SK-N-SH (cell line): ENCODE measurements around the gene THSD7A. TPM values are rescaled to one million over a fixed set of nuclear protein-coding genes. Genes with fewer than 3 reads are reported as not detected.
A peak's percentile ranks its signal among the peaks of the same experiment; 100 is the strongest.

Source experiments
- CTCF ChIA-PET: fragments of 300-600, 350-600 bp; formaldehyde crosslinking; extraction: SDS; loops from one replicate; lab custom pipeline; 2021; lab: Yijun Ruan, JAX
- POLR2A ChIA-PET: fragments of 350-600 bp; sonication (Branson Sonifier 250); formaldehyde crosslinking; extraction: SDS; loops from one replicate; lab custom pipeline; 2020; ENCODE audit warnings: antibody characterized with exemption, inconsistent platforms; lab: Yijun Ruan, JAX
- DNase-seq: peaks from one replicate; pipeline ENCODE4 v3.0.0; 2012
- H2AFZ ChIP-seq: fragments of 200-600 bp; sonication (generic); 2 replicates; pipeline ENCODE4 v1.8.1; 2016; ENCODE audit warnings: antibody characterized with exemption, mild to moderate bottlenecking, low read depth
- H3F3A ChIP-seq: fragments of 200-600 bp; sonication (generic); replicated peaks from 2 replicates; pipeline ENCODE3; 2016; ENCODE audit warnings: antibody characterized with exemption, mild to moderate bottlenecking; ENCODE audit not compliant: insufficient read depth
- H3K27ac ChIP-seq, 2 experiments: fragments of 200-500 bp in 1 of 2; fragments of 200-600 bp in 1 of 2; sonication (Bioruptor generic) in 1 of 2; sonication (generic), shearing (Covaris generic) in 1 of 2; 2 replicates each; pipeline versions ENCODE4 v1.5.1 to v1.6.1; 2014 to 2016; ENCODE audit warnings: low read depth in 2 of 2, inconsistent platforms in 1 of 2, low read length in 1 of 2, mild to moderate bottlenecking in 1 of 2, mixed read lengths in 1 of 2
- H3K27me3 ChIP-seq: fragments of 200-600 bp; sonication (generic), shearing (Covaris generic); 2 replicates; pipeline ENCODE4 v1.6.1; 2016; ENCODE audit warnings: mixed run types; ENCODE audit not compliant: insufficient read depth
- H3K36me3 ChIP-seq, 2 experiments: fragments of 200-500 bp in 1 of 2; fragments of 200-600 bp in 1 of 2; sonication (Bioruptor generic) in 1 of 2; sonication (generic) in 1 of 2; replicated peaks in 1 of 2; 2 replicates each; pipeline versions ENCODE3 to v1.5.1; 2014 to 2016; ENCODE audit warnings: low read length in 1 of 2, mild to moderate bottlenecking in 1 of 2; ENCODE audit not compliant: insufficient read depth in 2 of 2, control insufficient read depth in 1 of 2
- H3K4me1 ChIP-seq, 2 experiments: fragments of 200-500 bp in 1 of 2; fragments of 200-600 bp in 1 of 2; sonication (Bioruptor generic) in 1 of 2; sonication (generic), shearing (Covaris generic) in 1 of 2; 2 replicates each; pipeline versions ENCODE4 v1.5.1 to v1.6.1; 2014 to 2016; ENCODE audit warnings: low read depth in 1 of 2, low read length in 1 of 2, mixed run types in 1 of 2; ENCODE audit not compliant: insufficient read depth in 2 of 2, control insufficient read depth in 1 of 2
- H3K4me2 ChIP-seq: fragments of 200-600 bp; sonication (generic), shearing (Covaris generic); 2 replicates; pipeline ENCODE4 v1.6.1; 2017; ENCODE audit warnings: mixed run types
- H3K4me3 ChIP-seq, 2 experiments: fragments of 200-500 bp in 1 of 2; fragments of 200-600 bp in 1 of 2; sonication (Bioruptor generic) in 1 of 2; sonication (generic), shearing (Covaris generic) in 1 of 2; 2 replicates each; pipeline versions ENCODE4 v1.5.1 to v1.8.1; 2014 to 2016; ENCODE audit warnings: low read depth in 2 of 2, inconsistent platforms in 1 of 2, low read length in 1 of 2, mild to moderate bottlenecking in 1 of 2, mixed read lengths in 1 of 2, moderate library complexity in 1 of 2
- H3K79me2 ChIP-seq: fragments of 200-600 bp; sonication (generic); 2 replicates; pipeline ENCODE4 v1.8.1; 2017; ENCODE audit warnings: mild to moderate bottlenecking; ENCODE audit not compliant: insufficient read depth
- H3K9ac ChIP-seq: fragments of 200-600 bp; sonication (generic); 2 replicates; pipeline ENCODE4 v1.6.1; 2017; ENCODE audit warnings: mixed run types
- H3K9me2 ChIP-seq: fragments of 200-600 bp; sonication (generic); 2 replicates; pipeline ENCODE4 v1.6.1; 2017; ENCODE audit warnings: mixed run types
- H3K9me3 ChIP-seq: fragments of 200-600 bp; sonication (generic); 2 replicates; pipeline ENCODE4 v1.6.1; 2017; ENCODE audit warnings: mixed run types, mild to moderate bottlenecking, moderate library complexity
- H4K20me1 ChIP-seq: fragments of 200-600 bp; sonication (generic); 2 replicates; pipeline ENCODE4 v1.6.1; 2017; ENCODE audit warnings: mild to moderate bottlenecking, mixed run types; ENCODE audit not compliant: insufficient read depth
- CHD2 ChIP-seq: fragments of 150-350 bp; IDR thresholded peaks from 2 replicates; pipeline ENCODE4 v1.6.1; 2018; ENCODE audit warnings: low read length; ENCODE audit not compliant: partially characterized antibody
- EP300 ChIP-seq, 2 experiments: IDR thresholded peaks; 2 replicates each; pipeline versions ENCODE4 v1.4.0 to v1.6.1; 2012; ENCODE audit warnings: borderline replicate concordance in 1 of 2, low read depth in 1 of 2, low read length in 1 of 2
- FOXM1 ChIP-seq: IDR thresholded peaks from 2 replicates; pipeline ENCODE4 v1.4.0; 2012; ENCODE audit warnings: low read depth, mild to moderate bottlenecking
- GATA2 ChIP-seq: sonication (generic); formaldehyde crosslinking; IDR thresholded peaks from 2 replicates; pipeline ENCODE4 v1.5.0; 2020; ENCODE audit warnings: mild to moderate bottlenecking, missing genetic modification reagents
- JUND ChIP-seq: IDR thresholded peaks from 2 replicates; pipeline ENCODE4 v1.4.0; 2012
- MEF2A ChIP-seq: IDR thresholded peaks from 2 replicates; pipeline ENCODE4 v1.4.0; 2012; ENCODE audit warnings: low read depth, borderline replicate concordance
- NFIC ChIP-seq: IDR thresholded peaks from 2 replicates; pipeline ENCODE4 v1.4.0; 2012; ENCODE audit warnings: borderline replicate concordance
- NRF1 ChIP-seq: IDR thresholded peaks from 2 replicates; pipeline ENCODE4 v1.6.1; 2012; ENCODE audit warnings: low read depth, mild to moderate bottlenecking, low read length
- POLR2AphosphoS5 ChIP-seq: IDR thresholded peaks from 2 replicates; pipeline ENCODE4 v1.6.1; 2012; ENCODE audit warnings: low read depth, low read length
- RXRA ChIP-seq: IDR thresholded peaks from 2 replicates; pipeline ENCODE4 v1.4.0; 2012; ENCODE audit warnings: low read depth, mild to moderate bottlenecking, borderline replicate concordance
- SIN3A ChIP-seq: IDR thresholded peaks from 2 replicates; pipeline ENCODE4 v1.6.1; 2012; ENCODE audit warnings: low read depth, mild to moderate bottlenecking, low read length, moderate library complexity, borderline replicate concordance
- SMC3 ChIP-seq: IDR thresholded peaks from 2 replicates; pipeline ENCODE4 v1.6.1; 2012; ENCODE audit warnings: low read depth, low read length, improper control_type of control experiment
- TAF1 ChIP-seq: IDR thresholded peaks from 2 replicates; pipeline ENCODE4 v1.6.1; 2012; ENCODE audit warnings: low read depth, mild to moderate bottlenecking, low read length, moderate library complexity, borderline replicate concordance
- TCF12 ChIP-seq: IDR thresholded peaks from 2 replicates; pipeline ENCODE4 v1.4.0; 2012
- TEAD4 ChIP-seq: IDR thresholded peaks from 2 replicates; pipeline ENCODE4 v1.4.0; 2012; ENCODE audit warnings: mild to moderate bottlenecking, borderline replicate concordance; ENCODE audit not compliant: insufficient read depth
- YY1 ChIP-seq: IDR thresholded peaks from 2 replicates; pipeline ENCODE4 v1.4.0; 2012; ENCODE audit warnings: low read depth, mild to moderate bottlenecking
- WGBS: methylation state at CpG from one replicate; pipeline ENCODE4 v1.1.6; 2017; ENCODE audit warnings: low lambda C conversion rate; 5-methylcytosine and 5-hydroxymethylcytosine counted together
- polyA plus RNA-seq, 3 experiments: library from polyadenylated mRNA; depleted of rRNA; stranded (reverse); fragments of >200 nt; gene quantifications; 2 replicates each; pipeline ENCODE4 v1.2.3, GENCODE V29; 2012
- TF ChIP-seq, protein P1 (sequence below): fragments of 200-600 bp; sonication (generic); IDR thresholded peaks from 2 replicates; pipeline ENCODE4 v1.6.1; 2017; ENCODE audit warnings: antibody characterized with exemption, mild to moderate bottlenecking, moderate library complexity
- TF ChIP-seq, protein P2 (sequence below): fragments of 150-350 bp; IDR thresholded peaks from 2 replicates; pipeline ENCODE4 v1.6.1; 2017; ENCODE audit warnings: antibody characterized with exemption, low read length, low read depth, borderline replicate concordance
- TF ChIP-seq, protein P3 (sequence below): IDR thresholded peaks from 2 replicates; pipeline ENCODE4 v1.4.0; 2012; ENCODE audit warnings: low read depth, borderline replicate concordance
- TF ChIP-seq, protein P4 (sequence below): IDR thresholded peaks from 2 replicates; pipeline ENCODE4; 2012

The THSD7A gene
- polyA plus RNA-seq, 1 of the 3 experiments (the other 2 are of a cell fraction): 0.16 TPM

DNA sequence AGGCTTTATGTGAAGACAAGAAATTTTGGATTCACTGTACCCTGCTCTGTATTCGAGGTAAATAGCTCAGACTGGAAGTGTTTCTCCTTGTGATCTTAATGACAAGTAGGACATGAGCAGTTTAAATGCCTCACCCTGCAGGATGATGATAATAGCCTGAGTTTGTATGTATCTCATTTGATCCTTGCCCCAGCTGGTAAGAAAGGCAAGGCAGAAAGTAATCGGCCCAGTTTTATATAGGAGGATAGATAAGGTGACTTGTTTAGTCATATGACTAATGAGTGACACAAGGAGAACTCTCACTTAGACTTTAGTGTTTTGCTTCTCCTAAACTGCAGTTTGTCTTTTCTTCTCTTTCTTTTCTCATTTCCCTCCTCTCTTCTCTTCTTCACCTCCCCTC lies 485.7 kb downstream of the THSD7A start (continued):
- TF ChIP-seq NRF1 (no peak), FOXM1 (no peak), TAF1 (no peak), TCF12 (no peak), NFIC (no peak), POLR2AphosphoS5 (no peak), MEF2A (no peak)
- TF ChIP-seq, protein P1, sequence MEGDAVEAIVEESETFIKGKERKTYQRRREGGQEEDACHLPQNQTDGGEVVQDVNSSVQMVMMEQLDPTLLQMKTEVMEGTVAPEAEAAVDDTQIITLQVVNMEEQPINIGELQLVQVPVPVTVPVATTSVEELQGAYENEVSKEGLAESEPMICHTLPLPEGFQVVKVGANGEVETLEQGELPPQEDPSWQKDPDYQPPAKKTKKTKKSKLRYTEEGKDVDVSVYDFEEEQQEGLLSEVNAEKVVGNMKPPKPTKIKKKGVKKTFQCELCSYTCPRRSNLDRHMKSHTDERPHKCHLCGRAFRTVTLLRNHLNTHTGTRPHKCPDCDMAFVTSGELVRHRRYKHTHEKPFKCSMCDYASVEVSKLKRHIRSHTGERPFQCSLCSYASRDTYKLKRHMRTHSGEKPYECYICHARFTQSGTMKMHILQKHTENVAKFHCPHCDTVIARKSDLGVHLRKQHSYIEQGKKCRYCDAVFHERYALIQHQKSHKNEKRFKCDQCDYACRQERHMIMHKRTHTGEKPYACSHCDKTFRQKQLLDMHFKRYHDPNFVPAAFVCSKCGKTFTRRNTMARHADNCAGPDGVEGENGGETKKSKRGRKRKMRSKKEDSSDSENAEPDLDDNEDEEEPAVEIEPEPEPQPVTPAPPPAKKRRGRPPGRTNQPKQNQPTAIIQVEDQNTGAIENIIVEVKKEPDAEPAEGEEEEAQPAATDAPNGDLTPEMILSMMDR: no peak

DNA sequence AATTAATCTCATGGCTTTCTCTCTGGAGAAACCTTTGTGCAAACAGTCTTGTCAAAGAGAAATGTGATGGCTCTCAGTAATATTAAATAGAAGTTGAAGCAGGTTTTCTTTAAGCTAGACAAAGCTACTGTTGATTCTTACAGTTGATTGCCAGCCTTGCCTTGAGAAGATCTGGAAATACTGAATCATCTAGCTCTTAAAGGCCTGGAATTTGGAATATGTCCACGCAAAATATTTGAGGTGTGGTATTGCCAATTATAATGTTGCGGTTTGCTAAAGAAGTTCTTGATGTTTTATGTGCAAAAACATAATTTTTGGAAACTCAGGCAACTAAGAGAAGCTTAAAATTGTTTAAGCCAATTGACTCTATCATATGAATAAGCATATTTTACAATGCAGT lies 486.4 kb downstream of the THSD7A start:
- Histone ChIP-seq H2AFZ (no peak overlapping the region), H3K4me1 (peaks cover 0 to 3% of the 10 kb centered on the region in 2 experiments; a peak in 2 of 4 replicates), H4K20me1 (no peaks in the 10 kb centered on the region), H3K79me2 (no peaks in the 10 kb centered on the region), H3F3A (no peaks in the 10 kb centered on the region), H3K9ac (no peak overlapping the region), H3K4me3 (no peak overlapping the region), H3K27me3 (no peaks in the 10 kb centered on the region), H3K36me3 (no peaks in the 10 kb centered on the region), H3K9me2 (no peaks in the 10 kb centered on the region), H3K27ac (no peak overlapping the region), H3K9me3 (no peaks in the 10 kb centered on the region), H3K4me2 (no peak overlapping the region)
- DNase-seq: no peak
- CTCF ChIA-PET: interaction anchor here (0.6 to 3.7 kb wide), 5 partner anchors 9 to 637 kb away, joined by 3 to 58 read pairs (median 3); no protein-coding TSS in a partner anchor
- TF ChIP-seq YY1 (no peak), GATA2 (no peak), NFIC (no peak)
- 49% methylated on average over 2 of the region's 2 CpGs for WGBS
- POLR2A ChIA-PET: no interaction called here

DNA sequence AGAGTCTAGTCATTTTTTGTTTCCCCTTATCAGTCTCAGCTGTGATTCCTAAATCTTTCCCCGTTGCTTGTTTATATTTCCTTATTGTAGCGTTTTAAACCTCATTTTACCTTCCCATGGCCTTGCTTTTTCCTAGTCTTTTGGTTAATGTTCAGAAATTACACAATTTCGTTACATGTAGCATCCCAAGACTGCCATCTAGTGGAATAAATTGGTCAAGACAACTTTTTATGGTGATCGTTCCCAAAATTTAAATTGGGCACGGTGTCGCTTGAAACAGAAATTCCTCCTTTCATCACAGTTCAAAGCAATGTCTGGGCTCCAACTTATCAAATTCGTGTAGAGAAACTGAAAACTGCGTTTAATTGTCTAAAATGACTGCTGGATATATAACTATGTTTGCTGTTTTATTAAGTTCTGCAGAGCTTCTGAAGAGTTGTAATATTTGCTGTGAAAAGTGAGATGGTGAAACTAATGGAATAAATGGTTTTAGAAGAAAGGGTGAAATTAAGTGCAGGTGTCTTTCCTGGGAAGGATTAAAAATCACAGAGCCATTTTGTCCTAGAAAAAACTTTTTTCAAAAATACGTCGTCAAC lies 488.1 kb downstream of the THSD7A start:
- Histone ChIP-seq H3K4me3 (peak overlapping the region in 1 of 2 experiments; percentile 32; a peak in 1 of 4 replicates), H3K79me2 (no peaks in the 10 kb centered on the region), H4K20me1 (no peaks in the 10 kb centered on the region), H3K9me2 (no peaks in the 10 kb centered on the region), H3K27me3 (no peaks in the 10 kb centered on the region), H3K36me3 (no peaks in the 10 kb centered on the region), H2AFZ (peak overlapping the region; percentile 50), H3F3A (no peaks in the 10 kb centered on the region), H3K4me1 (peaks cover 0 to 3% of the 10 kb centered on the region in 2 experiments; a peak in 2 of 4 replicates), H3K4me2 (peak overlapping the region; percentile 15; the same call in 1 of the 2 replicates), H3K9me3 (no peaks in the 10 kb centered on the region), H3K27ac (no peak overlapping the region), H3K9ac (no peak overlapping the region)
- CTCF ChIA-PET: interaction anchor here (0.6 to 3.7 kb wide), 45 partner anchors 10 to 1138 kb away, joined by 3 to 58 read pairs (median 3); no protein-coding TSS in a partner anchor
- WGBS: 17% methylated on average over 10 of the region's 10 CpGs
- POLR2A ChIA-PET: no interaction called here
- peak; percentile 22 for DNase-seq
- TF ChIP-seq RXRA (no peak), NFIC (no peak), JUND (no peak), MEF2A (no peak), FOXM1 (no peak), TAF1 (no peak), EP300 (IDR thresholded peaks at IDR 0.05; ENCODE audit: borderline replicate concordance in 1 of 2, low read depth in 1 of 2, low read length in 1 of 2) (0 out of 4 replicates have a peak, but pooled peaks of 1 of the 2 experiments have one; percentile 5), CHD2 (peak; percentile 25), TCF12 (no peak), TEAD4 (no peak), SMC3 (peak; percentile 59), SIN3A (no peak), GATA2 (no peak)
- TF ChIP-seq, protein P2, sequence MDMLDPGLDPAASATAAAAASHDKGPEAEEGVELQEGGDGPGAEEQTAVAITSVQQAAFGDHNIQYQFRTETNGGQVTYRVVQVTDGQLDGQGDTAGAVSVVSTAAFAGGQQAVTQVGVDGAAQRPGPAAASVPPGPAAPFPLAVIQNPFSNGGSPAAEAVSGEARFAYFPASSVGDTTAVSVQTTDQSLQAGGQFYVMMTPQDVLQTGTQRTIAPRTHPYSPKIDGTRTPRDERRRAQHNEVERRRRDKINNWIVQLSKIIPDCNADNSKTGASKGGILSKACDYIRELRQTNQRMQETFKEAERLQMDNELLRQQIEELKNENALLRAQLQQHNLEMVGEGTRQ: no peak
- TF ChIP-seq, protein P3, sequence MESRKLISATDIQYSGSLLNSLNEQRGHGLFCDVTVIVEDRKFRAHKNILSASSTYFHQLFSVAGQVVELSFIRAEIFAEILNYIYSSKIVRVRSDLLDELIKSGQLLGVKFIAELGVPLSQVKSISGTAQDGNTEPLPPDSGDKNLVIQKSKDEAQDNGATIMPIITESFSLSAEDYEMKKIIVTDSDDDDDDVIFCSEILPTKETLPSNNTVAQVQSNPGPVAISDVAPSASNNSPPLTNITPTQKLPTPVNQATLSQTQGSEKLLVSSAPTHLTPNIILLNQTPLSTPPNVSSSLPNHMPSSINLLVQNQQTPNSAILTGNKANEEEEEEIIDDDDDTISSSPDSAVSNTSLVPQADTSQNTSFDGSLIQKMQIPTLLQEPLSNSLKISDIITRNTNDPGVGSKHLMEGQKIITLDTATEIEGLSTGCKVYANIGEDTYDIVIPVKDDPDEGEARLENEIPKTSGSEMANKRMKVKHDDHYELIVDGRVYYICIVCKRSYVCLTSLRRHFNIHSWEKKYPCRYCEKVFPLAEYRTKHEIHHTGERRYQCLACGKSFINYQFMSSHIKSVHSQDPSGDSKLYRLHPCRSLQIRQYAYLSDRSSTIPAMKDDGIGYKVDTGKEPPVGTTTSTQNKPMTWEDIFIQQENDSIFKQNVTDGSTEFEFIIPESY: no peak
- TF ChIP-seq, protein P4, sequence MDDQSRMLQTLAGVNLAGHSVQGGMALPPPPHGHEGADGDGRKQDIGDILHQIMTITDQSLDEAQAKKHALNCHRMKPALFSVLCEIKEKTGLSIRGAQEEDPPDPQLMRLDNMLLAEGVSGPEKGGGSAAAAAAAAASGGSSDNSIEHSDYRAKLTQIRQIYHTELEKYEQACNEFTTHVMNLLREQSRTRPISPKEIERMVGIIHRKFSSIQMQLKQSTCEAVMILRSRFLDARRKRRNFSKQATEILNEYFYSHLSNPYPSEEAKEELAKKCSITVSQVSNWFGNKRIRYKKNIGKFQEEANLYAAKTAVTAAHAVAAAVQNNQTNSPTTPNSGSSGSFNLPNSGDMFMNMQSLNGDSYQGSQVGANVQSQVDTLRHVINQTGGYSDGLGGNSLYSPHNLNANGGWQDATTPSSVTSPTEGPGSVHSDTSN: no peak
